GM12878 (cell line): ENCODE data around the gene HAP1. TPM values are rescaled to one million over a fixed set of nuclear protein-coding genes. Genes with fewer than 3 reads are reported as not detected.
A peak's percentile ranks its signal among the peaks of the same experiment; 100 is the strongest.
"Not testable (repeated sequence)": the region's sequence is repeated elsewhere in the genome, so short reads cannot be mapped to it uniquely, and the experiment has no call there.

Source experiments
- ATAC-seq: fragments of 200-7000 bp; cut with Tn5 transposase; 3 replicates; pipeline ENCODE4 v1.9.1; 2020; ENCODE audit warnings: mild to moderate bottlenecking, moderate library complexity
- BruUV-seq: library from RNA; stranded (reverse); fragments of 400-500 nt; replicated peaks from 2 replicates; lab custom pipeline; 2021; lab: Mats Ljungman, UMichigan
- CTCF ChIA-PET: fragments of 300-600 bp; sonication (Branson Sonifier 250); formaldehyde crosslinking; extraction: SDS; loops from one replicate; lab custom pipeline; 2021; ENCODE audit warnings: inconsistent platforms; lab: Yijun Ruan, JAX
- POLR2A ChIA-PET: fragments of 350-600 bp; formaldehyde crosslinking; extraction: SDS; loops from one replicate; lab custom pipeline; 2021; ENCODE audit warnings: inconsistent platforms; lab: Charles Lee
- RAD21 ChIA-PET: fragments of 300-600 bp; sonication (Branson Sonifier 250); formaldehyde crosslinking; loops from one replicate; lab custom pipeline; 2023; ENCODE audit warnings: antibody characterized with exemption; ENCODE audit not compliant: unreplicated experiment; lab: Charles Lee
- SMC1A ChIA-PET: fragments of 300-600 bp; sonication (Branson Sonifier 250); formaldehyde crosslinking; loops from one replicate; lab custom pipeline; 2023; ENCODE audit not compliant: unreplicated experiment, uncharacterized antibody; lab: Charles Lee
- DNase-seq: peaks from one replicate; pipeline ENCODE4 v3.0.0-alpha.2; 2011; ENCODE audit warnings: low read depth, low spot score
- FAIRE-seq: peaks from 3 replicates; lab custom pipeline; 2011; peaks lifted over from hg19 to GRCh38; lab: Jason Lieb, UNC
- H2AFZ ChIP-seq: 2 replicates; pipeline ENCODE4 v1.6.0; 2011; ENCODE audit warnings: low read depth, low read length, control low read depth; ENCODE audit not compliant: control insufficient read depth
- H3K27ac ChIP-seq: 2 replicates; pipeline ENCODE4 v1.5.1; 2011; ENCODE audit warnings: control low read depth; ENCODE audit not compliant: control insufficient read depth, insufficient read depth
- H3K27me3 ChIP-seq, 2 experiments: replicated peaks in 1 of 2; 2 replicates each; pipeline versions ENCODE4 v1.6.0 to v1.6.1; 2011; ENCODE audit warnings: low read length in 1 of 2; ENCODE audit not compliant: control insufficient read depth in 2 of 2, insufficient read depth in 2 of 2
- H3K36me3 ChIP-seq, 2 experiments: 2 replicates each; pipeline ENCODE4 v1.5.1; 2011; ENCODE audit warnings: low read length in 1 of 2; ENCODE audit not compliant: control insufficient read depth in 2 of 2, insufficient read depth in 2 of 2
- H3K4me1 ChIP-seq: 2 replicates; pipeline ENCODE4 v1.6.1; 2011; ENCODE audit warnings: mild to moderate bottlenecking, low read length, moderate library complexity, mixed read lengths; ENCODE audit not compliant: control insufficient read depth, insufficient read depth
- H3K4me2 ChIP-seq: 2 replicates; pipeline ENCODE4 v1.6.0; 2011; ENCODE audit warnings: control low read depth; ENCODE audit not compliant: control insufficient read depth, insufficient read depth
- H3K4me3 ChIP-seq: fragments of 200-600 bp; sonication (generic); 2 replicates; pipeline ENCODE4 v1.5.1; 2016
- H3K79me2 ChIP-seq: 2 replicates; pipeline ENCODE4 v1.6.0; 2011; ENCODE audit warnings: low read length; ENCODE audit not compliant: control insufficient read depth, insufficient read depth
- H3K9ac ChIP-seq: 2 replicates; pipeline ENCODE4 v1.8.0; 2011; ENCODE audit warnings: low read length, control low read depth, mixed read lengths; ENCODE audit not compliant: control insufficient read depth, insufficient read depth
- H3K9me3 ChIP-seq: replicated peaks from 3 replicates; pipeline ENCODE4 v1.5.1; 2011; ENCODE audit warnings: mild to moderate bottlenecking, low read length; ENCODE audit not compliant: control insufficient read depth, insufficient read depth
- H4K20me1 ChIP-seq: 2 replicates; pipeline ENCODE4 v1.6.0; 2011; ENCODE audit not compliant: control insufficient read depth, insufficient read depth
- ZBTB40 ChIP-seq: fragments of 450-650 bp; IDR thresholded peaks from 2 replicates; pipeline ENCODE4 v1.6.1; 2016; ENCODE audit warnings: mild to moderate bottlenecking, moderate library complexity, borderline replicate concordance
- WGBS: methylation state at CpG from one replicate; pipeline ENCODE4 v1.1.6; 2016; ENCODE audit warnings: low lambda C conversion rate; ENCODE audit not compliant: insufficient replicate concordance, insufficient coverage; ENCODE audit errors: missing lambda C conversion rate; 5-methylcytosine and 5-hydroxymethylcytosine counted together
- in situ Hi-C: fragments of 300-500 bp; cut with MboI; formaldehyde crosslinking; loops from 9 replicates; pipeline ENCODE4 v1.14.3; 2018; ENCODE audit warnings: mixed read lengths
- intact Hi-C: fragments of 100-400 bp; cut with micrococcal nuclease; formaldehyde crosslinking; loops from one replicate; pipeline ENCODE4 v1.14.2; 2022; ENCODE audit not compliant: unreplicated experiment
- polyA plus RNA-seq, 11 experiments: library from polyadenylated mRNA; depleted of rRNA in 4 of 11; unstranded in 6 of 11; stranded (reverse) in 5 of 11; fragments of >200 nt; fragmentation: Nextera tagmentation in 4 of 11; fragmentation: Illumina TruSeq in 1 of 11; extraction: Ambion mirVana in 4 of 11; extraction: Trizol in 1 of 11; gene quantifications; 1 replicate in 1 of 11; 2 replicates in 10 of 11; pipeline versions ENCODE4 v1.2.1 to v1.2.3, GENCODE V29; 2011 to 2016; ENCODE audit warnings: inconsistent platforms in 2 of 11, missing spikeins in 2 of 11, low read depth in 1 of 11
- small RNA-seq: library from RNA; depleted of rRNA; stranded (forward); fragments of <200 nt; gene quantifications from one replicate; pipeline ENCODE3, GENCODE V24; 2014
- total RNA-seq, 4 experiments: library from RNA; depleted of rRNA in 3 of 4; stranded (reverse); fragments of >200 nt in 3 of 4; fragmentation: Illumina TruSeq in 1 of 4; extraction: Trizol in 1 of 4; gene quantifications; 2 replicates each; pipeline versions ENCODE4 v1.2.1 to v1.2.3, GENCODE V29; 2013 to 2021
- TF ChIP-seq, protein P1 (sequence below): fragments of 450-650 bp; IDR thresholded peaks from 2 replicates; pipeline ENCODE4 v1.6.1; 2016; ENCODE audit warnings: mild to moderate bottlenecking

HAP1 gene
- total and polyA plus RNA-seq, 10 of the 15 experiments (the other 5 are each of a cell fraction or from before 2014, with no cell fraction given): not detected

GRCh38 chr17:41675157-41676057 is 59.0 kb downstream of the HAP1 start:
- H2AFZ ChIP-seq, H3K27me3 ChIP-seq, BruUV-seq, ATAC-seq, intact Hi-C loops, H3K36me3 ChIP-seq, H3K79me2 ChIP-seq, H4K20me1 ChIP-seq, DNase-seq, FAIRE-seq, H3K9me3 ChIP-seq: not testable (repeated sequence)
- Histone ChIP-seq H3K4me2 (peak overlapping the region; percentile 56; the same call in 1 of the 2 replicates), H3K4me3 (peak overlapping the region; percentile 38; the same call in 1 of the 2 replicates), H3K9ac (0 out of 2 replicates have a peak overlapping the region, but pooled peaks have one; percentile 7), H3K27ac (peak overlapping the region; percentile 67), H3K4me1 (peaks cover 13% of the 10 kb centered on the region)
- ChIA-PET RAD21 (interaction anchor here (0.8 to 6.5 kb wide), 3 partner anchors 9 to 21 kb away, joined by 4 to 85 read pairs (median 16); partner anchors contain the start of gene EIF1), CTCF (interaction anchor here (1.0 to 9.5 kb wide), 4 partner anchors 7 to 1029 kb away, joined by 3 to 265 read pairs (median 86); partner anchors contain the start of gene EIF1), POLR2A (interaction anchor here (0.6 to 7.3 kb wide), 6 partner anchors 8 to 1113 kb away, joined by 3 to 177 read pairs (median 6); partner anchors contain the start of gene EIF1), SMC1A (interaction anchor here (0.8 to 7.5 kb wide), 6 partner anchors 8 to 760 kb away, joined by 3 to 122 read pairs (median 32); partner anchors contain the start of gene EIF1)
- 0 out of 2 replicates have a peak, but pooled peaks have one; percentile 37 for TF ChIP-seq ZBTB40
- TF ChIP-seq, protein P1, sequence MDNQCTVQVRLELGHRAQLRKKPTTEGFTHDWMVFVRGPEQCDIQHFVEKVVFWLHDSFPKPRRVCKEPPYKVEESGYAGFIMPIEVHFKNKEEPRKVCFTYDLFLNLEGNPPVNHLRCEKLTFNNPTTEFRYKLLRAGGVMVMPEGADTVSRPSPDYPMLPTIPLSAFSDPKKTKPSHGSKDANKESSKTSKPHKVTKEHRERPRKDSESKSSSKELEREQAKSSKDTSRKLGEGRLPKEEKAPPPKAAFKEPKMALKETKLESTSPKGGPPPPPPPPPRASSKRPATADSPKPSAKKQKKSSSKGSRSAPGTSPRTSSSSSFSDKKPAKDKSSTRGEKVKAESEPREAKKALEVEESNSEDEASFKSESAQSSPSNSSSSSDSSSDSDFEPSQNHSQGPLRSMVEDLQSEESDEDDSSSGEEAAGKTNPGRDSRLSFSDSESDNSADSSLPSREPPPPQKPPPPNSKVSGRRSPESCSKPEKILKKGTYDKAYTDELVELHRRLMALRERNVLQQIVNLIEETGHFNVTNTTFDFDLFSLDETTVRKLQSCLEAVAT: peak; percentile 86; the same call in 1 of the 2 replicates
- WGBS: 90% methylated on average over 7 of the region's 7 CpGs
- in situ Hi-C loops: loop anchor here (10.0 to 25.0 kb wide), 3 partner anchors 1351 to 1687 kb away; partner anchors contain the start of gene TMEM106A

Small RNA genes within 50 kb of the gene (small RNA-seq; reads per million reads assigned to genes)
- gene RN7SL399P (not detected), gene RNA5SP442 (1.8 reads per million, percentile 56 among the genes with 10 or more reads in this experiment)

Other genes starting within 250 kb of the HAP1 start
Only the 7 nearest of the 19 such genes appear.
- 51.0 and 52.6 TPM in 2 replicates for gene EIF1, start 45.8 kb downstream of the HAP1 start, total RNA-seq (2014; rRNA removed)
- gene EIF1, start 45.8 kb downstream of the HAP1 start, total RNA-seq (2014; rRNA removed; fragmentation: Illumina TruSeq; extraction: Trizol): 39.4 and 46.7 TPM in 2 replicates
- gene EIF1, start 45.8 kb downstream of the HAP1 start, total RNA-seq (2021): 594 and 609 TPM in 2 replicates
- gene EIF1, start 45.8 kb downstream of the HAP1 start, polyA plus RNA-seq (2011; rRNA removed): 367 TPM in 2 replicates
- 325 and 382 TPM in 2 replicates for gene EIF1, start 45.8 kb downstream of the HAP1 start, polyA plus RNA-seq (2014; fragmentation: Illumina TruSeq; extraction: Trizol)
- 100 to 1,000 TPM; 670 to 687 TPM for gene EIF1, start 45.8 kb downstream of the HAP1 start, polyA plus RNA-seq (2014; fragmentation: Nextera tagmentation; extraction: Ambion mirVana)
- 144 and 168 TPM in 2 replicates for gene EIF1, start 45.8 kb downstream of the HAP1 start, polyA plus RNA-seq (2014; rRNA removed)
- 100 to 1,000 TPM; 776 to 815 TPM for gene EIF1, start 45.8 kb downstream of the HAP1 start, polyA plus RNA-seq (2016; fragmentation: Nextera tagmentation; extraction: Ambion mirVana)
- not detected in 2 replicates for gene GAST, start 22.3 kb downstream of the HAP1 start, total RNA-seq (2014; rRNA removed)
- not detected in 2 replicates for gene GAST, start 22.3 kb downstream of the HAP1 start, total RNA-seq (2014; rRNA removed; fragmentation: Illumina TruSeq; extraction: Trizol)
- gene GAST, start 22.3 kb downstream of the HAP1 start, total RNA-seq (2021): not detected in 2 replicates
- not detected in 2 replicates for gene GAST, start 22.3 kb downstream of the HAP1 start, polyA plus RNA-seq (2011; rRNA removed)
- gene GAST, start 22.3 kb downstream of the HAP1 start, polyA plus RNA-seq (2014; fragmentation: Illumina TruSeq; extraction: Trizol): not detected in 2 replicates
- not detected for gene GAST, start 22.3 kb downstream of the HAP1 start, polyA plus RNA-seq (2014; fragmentation: Nextera tagmentation; extraction: Ambion mirVana)
- gene GAST, start 22.3 kb downstream of the HAP1 start, polyA plus RNA-seq (2014; rRNA removed): not detected in 2 replicates
- not detected for gene GAST, start 22.3 kb downstream of the HAP1 start, polyA plus RNA-seq (2016; fragmentation: Nextera tagmentation; extraction: Ambion mirVana)
- gene JUP, start 52.1 kb upstream of the HAP1 start, total RNA-seq (2014; rRNA removed): 17.9 and 25.5 TPM in 2 replicates
- 5.3 and 7.3 TPM in 2 replicates for gene JUP, start 52.1 kb upstream of the HAP1 start, total RNA-seq (2014; rRNA removed; fragmentation: Illumina TruSeq; extraction: Trizol)
- 31.7 and 36.3 TPM in 2 replicates for gene JUP, start 52.1 kb upstream of the HAP1 start, total RNA-seq (2021)
- 5.3 and 34.0 TPM in 2 replicates for gene JUP, start 52.1 kb upstream of the HAP1 start, polyA plus RNA-seq (2011; rRNA removed)
- 3.8 and 11.4 TPM in 2 replicates for gene JUP, start 52.1 kb upstream of the HAP1 start, polyA plus RNA-seq (2014; fragmentation: Illumina TruSeq; extraction: Trizol)
- 1 to 10 TPM; 1.5 to 2.9 TPM for gene JUP, start 52.1 kb upstream of the HAP1 start, polyA plus RNA-seq (2014; fragmentation: Nextera tagmentation; extraction: Ambion mirVana)
- gene JUP, start 52.1 kb upstream of the HAP1 start, polyA plus RNA-seq (2014; rRNA removed): 14.5 and 20.4 TPM in 2 replicates
- gene JUP, start 52.1 kb upstream of the HAP1 start, polyA plus RNA-seq (2016; fragmentation: Nextera tagmentation; extraction: Ambion mirVana): 10 to 100 TPM; 10.9 to 11.8 TPM
- 0.85 and 1.9 TPM in 2 replicates for gene P3H4, start 77.3 kb upstream of the HAP1 start, total RNA-seq (2014; rRNA removed)
- gene P3H4, start 77.3 kb upstream of the HAP1 start, total RNA-seq (2014; rRNA removed; fragmentation: Illumina TruSeq; extraction: Trizol): 0.46 and 0.54 TPM in 2 replicates
- 1.1 and 1.5 TPM in 2 replicates for gene P3H4, start 77.3 kb upstream of the HAP1 start, total RNA-seq (2021)
- gene P3H4, start 77.3 kb upstream of the HAP1 start, polyA plus RNA-seq (2011; rRNA removed): 0.29 and 0.64 TPM in 2 replicates
- 0.32 TPM in 1 of 2 replicates, not detected in the other for gene P3H4, start 77.3 kb upstream of the HAP1 start, polyA plus RNA-seq (2014; fragmentation: Illumina TruSeq; extraction: Trizol)
- under 1 TPM in 1 of 2 experiments, not detected in 1; 0.37 TPM for gene P3H4, start 77.3 kb upstream of the HAP1 start, polyA plus RNA-seq (2014; fragmentation: Nextera tagmentation; extraction: Ambion mirVana)
- 0.55 and 1.2 TPM in 2 replicates for gene P3H4, start 77.3 kb upstream of the HAP1 start, polyA plus RNA-seq (2014; rRNA removed)
- gene P3H4, start 77.3 kb upstream of the HAP1 start, polyA plus RNA-seq (2016; fragmentation: Nextera tagmentation; extraction: Ambion mirVana): 1 to 10 TPM in 1 of 2 experiments, under 1 TPM in 1; 0.81 to 1.0 TPM
- 1.8 and 2.1 TPM in 2 replicates for gene FKBP10, start 78.4 kb upstream of the HAP1 start, total RNA-seq (2014; rRNA removed)
- 1.5 and 1.6 TPM in 2 replicates for gene FKBP10, start 78.4 kb upstream of the HAP1 start, total RNA-seq (2014; rRNA removed; fragmentation: Illumina TruSeq; extraction: Trizol)
- gene FKBP10, start 78.4 kb upstream of the HAP1 start, total RNA-seq (2021): 3.8 and 4.2 TPM in 2 replicates
- gene FKBP10, start 78.4 kb upstream of the HAP1 start, polyA plus RNA-seq (2011; rRNA removed): 1.6 and 2.9 TPM in 2 replicates
- gene FKBP10, start 78.4 kb upstream of the HAP1 start, polyA plus RNA-seq (2014; fragmentation: Illumina TruSeq; extraction: Trizol): 2.6 and 3.4 TPM in 2 replicates
- under 1 TPM; 0.02 to 0.08 TPM for gene FKBP10, start 78.4 kb upstream of the HAP1 start, polyA plus RNA-seq (2014; fragmentation: Nextera tagmentation; extraction: Ambion mirVana)
- 4.7 and 5.2 TPM in 2 replicates for gene FKBP10, start 78.4 kb upstream of the HAP1 start, polyA plus RNA-seq (2014; rRNA removed)
- gene FKBP10, start 78.4 kb upstream of the HAP1 start, polyA plus RNA-seq (2016; fragmentation: Nextera tagmentation; extraction: Ambion mirVana): under 1 TPM; 0.18 to 0.71 TPM
- gene NT5C3B, start 101.6 kb upstream of the HAP1 start, total RNA-seq (2014; rRNA removed): 41.2 and 51.3 TPM in 2 replicates
- gene NT5C3B, start 101.6 kb upstream of the HAP1 start, total RNA-seq (2014; rRNA removed; fragmentation: Illumina TruSeq; extraction: Trizol): 38.6 and 38.8 TPM in 2 replicates
- gene NT5C3B, start 101.6 kb upstream of the HAP1 start, total RNA-seq (2021): 38.7 and 41.2 TPM in 2 replicates
- 64.6 and 74.1 TPM in 2 replicates for gene NT5C3B, start 101.6 kb upstream of the HAP1 start, polyA plus RNA-seq (2011; rRNA removed)
- 48.0 and 54.4 TPM in 2 replicates for gene NT5C3B, start 101.6 kb upstream of the HAP1 start, polyA plus RNA-seq (2014; fragmentation: Illumina TruSeq; extraction: Trizol)
- gene NT5C3B, start 101.6 kb upstream of the HAP1 start, polyA plus RNA-seq (2014; fragmentation: Nextera tagmentation; extraction: Ambion mirVana): 1 to 10 TPM in 1 of 2 experiments, under 1 TPM in 1; 0.52 to 6.6 TPM
- gene NT5C3B, start 101.6 kb upstream of the HAP1 start, polyA plus RNA-seq (2014; rRNA removed): 49.0 and 53.9 TPM in 2 replicates
- gene NT5C3B, start 101.6 kb upstream of the HAP1 start, polyA plus RNA-seq (2016; fragmentation: Nextera tagmentation; extraction: Ambion mirVana): 10 to 100 TPM; 38.1 to 40.7 TPM
- 0.11 and 0.62 TPM in 2 replicates for gene KLHL10, start 103.2 kb upstream of the HAP1 start, total RNA-seq (2014; rRNA removed)
- gene KLHL10, start 103.2 kb upstream of the HAP1 start, total RNA-seq (2014; rRNA removed; fragmentation: Illumina TruSeq; extraction: Trizol): 0.13 and 0.18 TPM in 2 replicates
- not detected in 2 replicates for gene KLHL10, start 103.2 kb upstream of the HAP1 start, total RNA-seq (2021)
- 0.22 and 0.37 TPM in 2 replicates for gene KLHL10, start 103.2 kb upstream of the HAP1 start, polyA plus RNA-seq (2011; rRNA removed)
- gene KLHL10, start 103.2 kb upstream of the HAP1 start, polyA plus RNA-seq (2014; fragmentation: Illumina TruSeq; extraction: Trizol): 0.19 and 0.49 TPM in 2 replicates
- gene KLHL10, start 103.2 kb upstream of the HAP1 start, polyA plus RNA-seq (2014; fragmentation: Nextera tagmentation; extraction: Ambion mirVana): not detected
- gene KLHL10, start 103.2 kb upstream of the HAP1 start, polyA plus RNA-seq (2014; rRNA removed): 0.19 and 0.24 TPM in 2 replicates
- gene KLHL10, start 103.2 kb upstream of the HAP1 start, polyA plus RNA-seq (2016; fragmentation: Nextera tagmentation; extraction: Ambion mirVana): under 1 TPM in 1 of 2 experiments, not detected in 1; 0.35 TPM